ENCODE results near the gene HOMER2. TPM values are rescaled to one million over a fixed set of nuclear protein-coding genes. Genes with fewer than 3 reads are reported as not detected.

The HOMER2 gene
- total and polyA plus RNA-seq, 2 of the 13 experiments (the other 11 are each of a cell fraction or from before 2014, with no cell fraction given), result 12.9 to 14.1 TPM

GRCh38 chr15:82985688-82986441, 33.3 kb upstream of the HOMER2 start, which contains the start of gene RAMAC (continued):
- TF ChIP-seq ZNF496 (CRISPR knock-in tag; IDR thresholded peaks at IDR 0.05; ENCODE audit: insufficient replicate concordance), result no peak
- TF ChIP-seq ZBTB8A (CRISPR knock-in tag; IDR thresholded peaks at IDR 0.05; ENCODE audit: borderline replicate concordance, low read depth), result no peak
- TF ChIP-seq ZNF747 (CRISPR knock-in tag; IDR thresholded peaks at IDR 0.05; ENCODE audit: borderline replicate concordance), result peak; percentile 64; the same call in 1 of the 2 replicates
- 0 out of 2 replicates have a peak, but pooled peaks have one; percentile 19 for TF ChIP-seq ZBTB4 (CRISPR knock-in tag; IDR thresholded peaks at IDR 0.05; ENCODE audit: borderline replicate concordance)
- TF ChIP-seq KDM6A (CRISPR knock-in tag; IDR thresholded peaks at IDR 0.05; ENCODE audit: low read depth), result no peak
- peak; percentile 100 for TF ChIP-seq ZNF687 (CRISPR knock-in tag; IDR thresholded peaks at IDR 0.05)
- no peak for TF ChIP-seq SP1 (IDR thresholded peaks at IDR 0.05)
- TF ChIP-seq SP1 (CRISPR knock-in tag; IDR thresholded peaks at IDR 0.05), result no peak
- no peak for TF ChIP-seq POLR2AphosphoS2 (IDR thresholded peaks at IDR 0.05; ENCODE audit: low read depth, low read length)
- no peak for TF ChIP-seq MNT (IDR thresholded peaks at IDR 0.05)
- peak; percentile 97 for TF ChIP-seq ZNF552 (CRISPR knock-in tag; IDR thresholded peaks at IDR 0.05; ENCODE audit: borderline replicate concordance)
- TF ChIP-seq MTF2 (CRISPR knock-in tag; IDR thresholded peaks at IDR 0.05; ENCODE audit: borderline replicate concordance), result no peak
- peak; percentile 56 for TF ChIP-seq ZFY (CRISPR knock-in tag; IDR thresholded peaks at IDR 0.05)
